Endothelial cell of umbilical vein (primary cell): ENCODE data around the gene DNM2. TPM values are rescaled to one million over a fixed set of nuclear protein-coding genes. Genes with fewer than 3 reads are reported as not detected.

Experiments used
- BruUV-seq: library from RNA; stranded (reverse); fragments of 400-500 nt; replicated peaks from 2 replicates; lab custom pipeline; 2021; lab: Mats Ljungman, UMichigan
- CTCF ChIA-PET: fragments of 300-600, 350-600 bp; sonication (Branson Sonifier 250); formaldehyde crosslinking; loops from one replicate; lab custom pipeline; 2021; ENCODE audit warnings: antibody characterized with exemption, inconsistent platforms; lab: Charles Lee
- POLR2A ChIA-PET: fragments of 300-600, 350-600 bp; sonication (Branson Sonifier 250); formaldehyde crosslinking; loops from one replicate; lab custom pipeline; 2021; ENCODE audit warnings: antibody characterized with exemption, inconsistent platforms; lab: Charles Lee
- DNase-seq: peaks from one replicate; pipeline ENCODE4 v3.0.0-alpha.2; 2011; ENCODE audit warnings: low read depth, low spot score
- FAIRE-seq: peaks from 2 replicates; lab custom pipeline; 2011; peaks lifted over from hg19 to GRCh38; lab: Jason Lieb, UNC
- H2AFZ ChIP-seq: 2 replicates; pipeline ENCODE4 v1.6.0; 2012; ENCODE audit warnings: low read depth, low read length, control low read depth, inconsistent platforms
- H3K27ac ChIP-seq: 2 replicates; pipeline ENCODE4 v1.5.1; 2011; ENCODE audit warnings: low read depth, mild to moderate bottlenecking, control low read depth, low read length, moderate library complexity; ENCODE audit not compliant: insufficient read depth
- H3K27me3 ChIP-seq, 2 experiments: 2 replicates each; pipeline versions ENCODE4 v1.6.0 to v1.6.1; 2011; ENCODE audit warnings: low read length in 2 of 2, mixed read lengths in 1 of 2; ENCODE audit not compliant: control insufficient read depth in 2 of 2, insufficient read depth in 2 of 2
- H3K36me3 ChIP-seq, 2 experiments: 2 replicates in 1 of 2; 3 replicates in 1 of 2; pipeline ENCODE4 v1.5.1; 2011; ENCODE audit warnings: low read length in 2 of 2, mild to moderate bottlenecking in 1 of 2, moderate library complexity in 1 of 2; ENCODE audit not compliant: control insufficient read depth in 2 of 2, insufficient read depth in 2 of 2; ENCODE audit errors: extremely low read depth in 1 of 2
- H3K4me1 ChIP-seq: 3 replicates; pipeline ENCODE4 v1.5.1; 2011; ENCODE audit warnings: mild to moderate bottlenecking, low read length; ENCODE audit not compliant: control insufficient read depth, insufficient read depth; ENCODE audit errors: extremely low read depth
- H3K4me2 ChIP-seq: 2 replicates; pipeline ENCODE4 v1.6.1; 2011; ENCODE audit warnings: low read length, control low read depth, mixed read lengths; ENCODE audit not compliant: insufficient read depth
- H3K4me3 ChIP-seq, 3 experiments: fragments of 200-600 bp in 1 of 3; sonication (generic), shearing (Covaris generic) in 1 of 3; replicated peaks in 1 of 3; 2 replicates each; pipeline ENCODE4 v1.5.1; 2011 to 2016; ENCODE audit warnings: control low read depth in 3 of 3, low read length in 3 of 3, mild to moderate bottlenecking in 2 of 3, inconsistent platforms in 1 of 3, low read depth in 1 of 3, moderate library complexity in 1 of 3; ENCODE audit not compliant: insufficient read depth in 1 of 3
- H3K79me2 ChIP-seq: 2 replicates; pipeline ENCODE4 v1.6.0; 2012; ENCODE audit warnings: low read length, inconsistent platforms; ENCODE audit not compliant: control insufficient read depth, insufficient read depth
- H3K9ac ChIP-seq: replicated peaks from 2 replicates; pipeline ENCODE3; 2011; ENCODE audit warnings: low read length, control low read depth; ENCODE audit not compliant: insufficient read depth; ENCODE audit errors: extremely low read depth
- H3K9me1 ChIP-seq: replicated peaks from 3 replicates; pipeline ENCODE4 v1.6.0; 2011; ENCODE audit warnings: mild to moderate bottlenecking, low read length; ENCODE audit not compliant: control insufficient read depth, insufficient read depth; ENCODE audit errors: extremely low read depth
- H3K9me3 ChIP-seq: replicated peaks from 2 replicates; pipeline ENCODE4 v1.5.1; 2012; ENCODE audit warnings: low read length, inconsistent platforms; ENCODE audit not compliant: control insufficient read depth, insufficient read depth
- H4K20me1 ChIP-seq: replicated peaks from 2 replicates; pipeline ENCODE3; 2011; ENCODE audit warnings: mild to moderate bottlenecking, low read length; ENCODE audit not compliant: control insufficient read depth, insufficient read depth; ENCODE audit errors: extremely low read depth
- EZH2 ChIP-seq: IDR thresholded peaks from 2 replicates; pipeline ENCODE4 v1.6.1; 2012; ENCODE audit warnings: borderline replicate concordance, low read depth, mild to moderate bottlenecking, moderate library complexity, low read length, inconsistent platforms; ENCODE audit not compliant: severe bottlenecking
- FOS ChIP-seq: IDR thresholded peaks from 2 replicates; pipeline ENCODE4 v1.6.1; 2011; ENCODE audit warnings: mild to moderate bottlenecking, low read length, moderate library complexity, borderline replicate concordance; ENCODE audit not compliant: insufficient read depth
- GATA2 ChIP-seq: IDR thresholded peaks from 2 replicates; pipeline ENCODE4 v1.7.0; 2011; ENCODE audit warnings: low read depth, mild to moderate bottlenecking, moderate library complexity, mixed read lengths, low read length; ENCODE audit not compliant: insufficient read length, insufficient read depth
- JUN ChIP-seq: IDR thresholded peaks from 2 replicates; pipeline ENCODE4 v1.6.1; 2011; ENCODE audit warnings: borderline replicate concordance, low read depth; ENCODE audit not compliant: insufficient read length, insufficient read depth
- MYC ChIP-seq: IDR thresholded peaks from one replicate; pipeline ENCODE4 v1.6.1; 2011; ENCODE audit warnings: mild to moderate bottlenecking, low read depth, low read length
- POLR2A ChIP-seq: IDR thresholded peaks from 2 replicates; pipeline ENCODE4 v1.6.1; 2012; ENCODE audit warnings: low read depth, mild to moderate bottlenecking, control low read depth, low read length
- POLR2AphosphoS5 ChIP-seq: IDR thresholded peaks from 2 replicates; pipeline ENCODE4 v1.6.1; 2012; ENCODE audit warnings: low read depth, mild to moderate bottlenecking, control low read depth, low read length, moderate library complexity; ENCODE audit not compliant: insufficient read depth
- dilution Hi-C: fragments of 300-500 bp; cut with MboI; formaldehyde crosslinking; loops from one replicate; pipeline ENCODE4 v1.15.0; 2019; ENCODE audit warnings: low sequenced_read_pairs; ENCODE audit not compliant: extremely low pct_ligation_motif_present
- intact Hi-C: fragments of 100-400 bp; cut with micrococcal nuclease; formaldehyde crosslinking; loops from one replicate; pipeline ENCODE4 v1.10.0; 2022
- polyA plus RNA-seq, 4 experiments: library from polyadenylated mRNA; depleted of rRNA in 3 of 4; stranded (reverse) in 3 of 4; unstranded in 1 of 4; fragments of >200 nt; gene quantifications; 2 replicates each; pipeline versions ENCODE4 v1.2.1 to v1.2.3, GENCODE V29; 2011 to 2012; ENCODE audit warnings: missing spikeins in 1 of 4
- total RNA-seq: library from RNA; stranded (reverse); gene quantifications from 2 replicates; pipeline ENCODE4 v1.2.3, GENCODE V29; 2021
- TF ChIP-seq, protein P1 (sequence below), 2 donors: IDR thresholded peaks; 1 replicate in 1 of 2; 2 replicates in 1 of 2; pipeline ENCODE4 v1.5.1; 2011; ENCODE audit warnings: low read length in 2 of 2, mild to moderate bottlenecking in 2 of 2, moderate library complexity in 2 of 2, control low read depth in 1 of 2, inconsistent platforms in 1 of 2, low read depth in 1 of 2; ENCODE audit not compliant: insufficient read depth in 1 of 2; ENCODE audit errors: extremely low read depth in 1 of 2
- TF ChIP-seq, protein P2 (sequence below): IDR thresholded peaks from 2 replicates; pipeline ENCODE4 v1.6.1; 2011; ENCODE audit not compliant: insufficient read depth, insufficient read length

DNM2 gene
- total and polyA plus RNA-seq, 2 donors (not counting 3 experiments of a cell fraction or from before 2014, with no cell fraction given) = 81.8 to 175 TPM

DNA sequence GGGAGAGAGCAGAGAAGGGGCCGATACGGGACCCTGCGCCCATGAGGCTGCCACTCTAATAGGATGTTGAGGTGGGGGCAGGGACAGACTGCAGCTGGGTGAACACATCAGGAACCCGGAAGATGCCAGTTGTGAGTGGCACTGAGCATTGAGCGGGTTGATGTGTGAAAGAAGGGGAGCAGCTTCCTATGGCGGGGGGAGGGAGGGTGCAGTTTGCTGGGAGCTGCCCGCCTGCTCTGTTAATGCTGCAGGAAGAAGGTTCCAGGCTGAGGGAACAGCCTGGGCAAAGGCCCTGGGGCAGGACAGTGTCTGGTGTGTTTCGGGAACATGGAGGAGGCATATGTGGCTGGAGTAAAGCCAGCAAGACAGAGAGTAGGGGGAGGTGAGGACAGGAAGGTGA is 29.8 kb downstream of the DNM2 start:
- CTCF ChIA-PET = no interaction called here
- Histone ChIP-seq H3K9ac (no peak overlapping the region), H3K9me3 (no peaks in the 10 kb centered on the region)

More for the DNA sequence above, 29.8 kb downstream of the DNM2 start:
- dilution Hi-C loops (no loop called here), intact Hi-C loops (no loop called here)
- DNase-seq = no peak
- Histone ChIP-seq H3K4me3 (no peak overlapping the region), H3K4me2 (no peak overlapping the region), H3K9me1 (no peaks in the 10 kb centered on the region), H4K20me1 (no peaks in the 10 kb centered on the region), H3K4me1 (peaks cover 26% of the 10 kb centered on the region), H3K27me3 (no peaks in the 10 kb centered on the region), H3K79me2 (peaks cover 85% of the 10 kb centered on the region), H2AFZ (no peak overlapping the region), H3K27ac (no peak overlapping the region), H3K36me3 (no peaks in the 10 kb centered on the region)
- TF ChIP-seq, protein P1, sequence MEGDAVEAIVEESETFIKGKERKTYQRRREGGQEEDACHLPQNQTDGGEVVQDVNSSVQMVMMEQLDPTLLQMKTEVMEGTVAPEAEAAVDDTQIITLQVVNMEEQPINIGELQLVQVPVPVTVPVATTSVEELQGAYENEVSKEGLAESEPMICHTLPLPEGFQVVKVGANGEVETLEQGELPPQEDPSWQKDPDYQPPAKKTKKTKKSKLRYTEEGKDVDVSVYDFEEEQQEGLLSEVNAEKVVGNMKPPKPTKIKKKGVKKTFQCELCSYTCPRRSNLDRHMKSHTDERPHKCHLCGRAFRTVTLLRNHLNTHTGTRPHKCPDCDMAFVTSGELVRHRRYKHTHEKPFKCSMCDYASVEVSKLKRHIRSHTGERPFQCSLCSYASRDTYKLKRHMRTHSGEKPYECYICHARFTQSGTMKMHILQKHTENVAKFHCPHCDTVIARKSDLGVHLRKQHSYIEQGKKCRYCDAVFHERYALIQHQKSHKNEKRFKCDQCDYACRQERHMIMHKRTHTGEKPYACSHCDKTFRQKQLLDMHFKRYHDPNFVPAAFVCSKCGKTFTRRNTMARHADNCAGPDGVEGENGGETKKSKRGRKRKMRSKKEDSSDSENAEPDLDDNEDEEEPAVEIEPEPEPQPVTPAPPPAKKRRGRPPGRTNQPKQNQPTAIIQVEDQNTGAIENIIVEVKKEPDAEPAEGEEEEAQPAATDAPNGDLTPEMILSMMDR (IDR thresholded peaks at IDR 0.05; ENCODE audit: extremely low read depth in 1 of 2, insufficient read depth in 1 of 2, low read depth in 1 of 2, low read length in 2 of 2) = no peak
- TF ChIP-seq GATA2 = no peak
- TF ChIP-seq, protein P2, sequence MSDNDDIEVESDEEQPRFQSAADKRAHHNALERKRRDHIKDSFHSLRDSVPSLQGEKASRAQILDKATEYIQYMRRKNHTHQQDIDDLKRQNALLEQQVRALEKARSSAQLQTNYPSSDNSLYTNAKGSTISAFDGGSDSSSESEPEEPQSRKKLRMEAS = no peak
- TF ChIP-seq EZH2 = no peak
- no peak for TF ChIP-seq POLR2AphosphoS5
- no peak for TF ChIP-seq MYC
- no peak for TF ChIP-seq FOS
- TF ChIP-seq POLR2A = no peak
- TF ChIP-seq JUN = no peak
- no peak for FAIRE-seq
- POLR2A ChIA-PET = no interaction called here
- BruUV-seq = no TSS peak
